Kidney (tissue), 14 donors: Measurements from ENCODE around the gene MMP14. TPM values are rescaled to one million over a fixed set of nuclear protein-coding genes. Genes with fewer than 3 reads are reported as not detected.

Source experiments
- DNase-seq, 5 donors: peaks; one replicate each; pipeline ENCODE4 v3.0.0-alpha.2; 2013 to 2020
- FAIRE-seq: peaks from 2 replicates; lab custom pipeline; 2012; peaks lifted over from hg19 to GRCh38; lab: Jason Lieb, UNC
- H3K27ac ChIP-seq, 2 donors: one replicate each; pipeline ENCODE4 v1.7.0; 2013; ENCODE audit warnings: low read depth in 2 of 2, low read length in 2 of 2, inconsistent platforms in 1 of 2
- H3K27me3 ChIP-seq: one replicate; pipeline ENCODE4 v1.7.1; 2013; ENCODE audit warnings: low read length, inconsistent platforms; ENCODE audit not compliant: control insufficient read depth, insufficient read depth
- H3K36me3 ChIP-seq, 3 donors: one replicate each; pipeline versions ENCODE4 v1.7.0 to v1.7.1; 2013; ENCODE audit warnings: low read length in 3 of 3, control low read depth in 1 of 3, inconsistent platforms in 1 of 3; ENCODE audit not compliant: insufficient read depth in 3 of 3, control insufficient read depth in 2 of 3
- H3K4me1 ChIP-seq, 3 donors: one replicate each; pipeline versions ENCODE4 v1.7.0 to v1.7.1; 2013; ENCODE audit warnings: low read length in 3 of 3, inconsistent platforms in 1 of 3, low read depth in 1 of 3; ENCODE audit not compliant: control insufficient read depth in 2 of 3, insufficient read depth in 2 of 3
- H3K4me3 ChIP-seq, 3 donors: one replicate each; pipeline versions ENCODE4 v1.7.0 to v1.8.1; 2013; ENCODE audit warnings: low read length in 3 of 3, control low read depth in 1 of 3, inconsistent platforms in 1 of 3
- H3K9ac ChIP-seq, 3 donors: one replicate each; pipeline versions ENCODE4 v1.7.0 to v1.7.1; 2013; ENCODE audit warnings: low read length in 3 of 3, control low read depth in 1 of 3, inconsistent platforms in 1 of 3
- H3K9me3 ChIP-seq, 3 donors: one replicate each; pipeline versions ENCODE4 v1.7.0 to v1.7.1; 2013; ENCODE audit warnings: low read length in 3 of 3, control low read depth in 1 of 3, inconsistent platforms in 1 of 3; ENCODE audit not compliant: control insufficient read depth in 2 of 3, insufficient read depth in 1 of 3
- intact Hi-C: fragments of 100-400 bp; cut with DNase I; formaldehyde crosslinking; loops from one replicate; pipeline ENCODE4 v1.11.1; 2022
- polyA plus RNA-seq: library from polyadenylated mRNA; stranded (reverse); fragments of 350-450 nt; fragmentation: Illumina TruSeq; extraction: RNeasy Lipid Tissue Mini Kit (QIAGEN cat#74804); gene quantifications from one replicate; pipeline ENCODE4 v1.2.3, GENCODE V29; 2014; ENCODE audit warnings: low read depth, low replicate concordance; ENCODE audit not compliant: insufficient read depth
- total RNA-seq: library from RNA; stranded (reverse); fragmentation: NEBNext Ultra II Directional; extraction: Animal tissue kit (Norgen Biotek cat#: 25700); gene quantifications from one replicate; pipeline ENCODE4 v1.2.1, GENCODE V29; 2021
- TF ChIP-seq, protein P1 (sequence below): IDR thresholded peaks from 3 replicates; pipeline ENCODE4 v1.5.1; 2012; ENCODE audit warnings: mild to moderate bottlenecking, moderate library complexity, borderline replicate concordance; ENCODE audit not compliant: insufficient read depth; ENCODE audit errors: extremely low read depth
- donor health status: control.
- donor health status: control.
- donor health status: control.
- donor health status: control.
- donor health status: control.
- donor health status: DM: yes; HTN: yes; CAD: no.
- donor health status: Normal renal cell carcinoma (clear cell type).

MMP14 gene
- total and polyA plus RNA-seq, 2 donors from 2014 or later = 30.1 to 108 TPM

DNA sequence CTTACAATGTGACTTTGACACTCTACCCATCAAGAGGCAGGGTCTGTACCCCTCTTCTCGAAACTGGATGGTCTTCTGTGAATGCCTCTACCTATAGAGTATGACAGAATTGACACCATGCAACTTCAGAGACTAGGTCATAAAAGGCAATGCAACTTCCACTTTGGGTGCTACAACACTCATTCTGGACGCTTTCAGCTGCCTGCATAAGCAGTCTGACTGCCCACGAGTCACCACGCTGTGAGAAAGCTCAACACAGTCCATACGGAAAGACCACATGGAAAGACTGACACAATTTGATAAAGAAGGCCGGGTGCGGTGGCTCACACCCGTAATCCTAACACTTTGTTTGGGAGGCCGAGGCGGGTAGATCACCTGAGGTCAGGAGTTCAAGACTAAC lies 36.0 kb upstream of the MMP14 start:
- Histone ChIP-seq H3K9me3 (no peaks in the 10 kb centered on the region), H3K27ac (peak overlapping the region in 1 of 2 donors; percentile 48), H3K4me3 (no peak overlapping the region), H3K9ac (no peak overlapping the region), H3K27me3 (no peaks in the 10 kb centered on the region), H3K36me3 (no peaks in the 10 kb centered on the region), H3K4me1 (peaks cover 0 to 25% (median 21%) of the 10 kb centered on the region in 3 donors)
- intact Hi-C loops = no loop called here
- FAIRE-seq = no peak
- DNase-seq = no peak
- TF ChIP-seq, protein P1, sequence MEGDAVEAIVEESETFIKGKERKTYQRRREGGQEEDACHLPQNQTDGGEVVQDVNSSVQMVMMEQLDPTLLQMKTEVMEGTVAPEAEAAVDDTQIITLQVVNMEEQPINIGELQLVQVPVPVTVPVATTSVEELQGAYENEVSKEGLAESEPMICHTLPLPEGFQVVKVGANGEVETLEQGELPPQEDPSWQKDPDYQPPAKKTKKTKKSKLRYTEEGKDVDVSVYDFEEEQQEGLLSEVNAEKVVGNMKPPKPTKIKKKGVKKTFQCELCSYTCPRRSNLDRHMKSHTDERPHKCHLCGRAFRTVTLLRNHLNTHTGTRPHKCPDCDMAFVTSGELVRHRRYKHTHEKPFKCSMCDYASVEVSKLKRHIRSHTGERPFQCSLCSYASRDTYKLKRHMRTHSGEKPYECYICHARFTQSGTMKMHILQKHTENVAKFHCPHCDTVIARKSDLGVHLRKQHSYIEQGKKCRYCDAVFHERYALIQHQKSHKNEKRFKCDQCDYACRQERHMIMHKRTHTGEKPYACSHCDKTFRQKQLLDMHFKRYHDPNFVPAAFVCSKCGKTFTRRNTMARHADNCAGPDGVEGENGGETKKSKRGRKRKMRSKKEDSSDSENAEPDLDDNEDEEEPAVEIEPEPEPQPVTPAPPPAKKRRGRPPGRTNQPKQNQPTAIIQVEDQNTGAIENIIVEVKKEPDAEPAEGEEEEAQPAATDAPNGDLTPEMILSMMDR = no peak

DNA sequence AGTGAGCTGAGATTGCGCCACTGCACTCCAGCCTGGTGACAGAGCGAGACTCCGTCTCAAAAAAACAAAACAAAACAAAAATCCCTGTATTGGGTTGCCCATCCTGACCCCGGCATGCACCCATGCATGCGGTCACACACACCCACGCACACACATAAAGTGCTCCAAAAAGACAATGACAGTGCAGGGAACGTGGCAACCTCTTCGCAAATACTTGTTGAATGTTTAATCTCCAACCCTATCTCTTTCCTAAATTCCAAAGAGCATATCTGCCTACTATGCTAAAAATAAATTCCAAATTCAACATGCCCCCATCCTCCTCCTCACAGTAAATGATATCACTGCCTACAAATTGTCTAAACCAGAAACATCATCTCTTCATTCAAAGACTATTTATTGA lies 34.7 kb upstream of the MMP14 start:
- no peak overlapping the region for H3K4me3 ChIP-seq
- intact Hi-C loops = no loop called here
- no peak overlapping the region for H3K9ac ChIP-seq
- no peak overlapping the region for H3K27ac ChIP-seq
- FAIRE-seq (no peak), DNase-seq (peak in 2 of 5 donors; percentile 48 to 61)
- no peaks in the 10 kb centered on the region for H3K36me3 ChIP-seq
- no peaks in the 10 kb centered on the region for H3K9me3 ChIP-seq
- no peaks in the 10 kb centered on the region for H3K27me3 ChIP-seq
- TF ChIP-seq, protein P1 = no peak
- H3K4me1 ChIP-seq = peaks cover 0 to 20% (median 15%) of the 10 kb centered on the region in 3 donors

DNA sequence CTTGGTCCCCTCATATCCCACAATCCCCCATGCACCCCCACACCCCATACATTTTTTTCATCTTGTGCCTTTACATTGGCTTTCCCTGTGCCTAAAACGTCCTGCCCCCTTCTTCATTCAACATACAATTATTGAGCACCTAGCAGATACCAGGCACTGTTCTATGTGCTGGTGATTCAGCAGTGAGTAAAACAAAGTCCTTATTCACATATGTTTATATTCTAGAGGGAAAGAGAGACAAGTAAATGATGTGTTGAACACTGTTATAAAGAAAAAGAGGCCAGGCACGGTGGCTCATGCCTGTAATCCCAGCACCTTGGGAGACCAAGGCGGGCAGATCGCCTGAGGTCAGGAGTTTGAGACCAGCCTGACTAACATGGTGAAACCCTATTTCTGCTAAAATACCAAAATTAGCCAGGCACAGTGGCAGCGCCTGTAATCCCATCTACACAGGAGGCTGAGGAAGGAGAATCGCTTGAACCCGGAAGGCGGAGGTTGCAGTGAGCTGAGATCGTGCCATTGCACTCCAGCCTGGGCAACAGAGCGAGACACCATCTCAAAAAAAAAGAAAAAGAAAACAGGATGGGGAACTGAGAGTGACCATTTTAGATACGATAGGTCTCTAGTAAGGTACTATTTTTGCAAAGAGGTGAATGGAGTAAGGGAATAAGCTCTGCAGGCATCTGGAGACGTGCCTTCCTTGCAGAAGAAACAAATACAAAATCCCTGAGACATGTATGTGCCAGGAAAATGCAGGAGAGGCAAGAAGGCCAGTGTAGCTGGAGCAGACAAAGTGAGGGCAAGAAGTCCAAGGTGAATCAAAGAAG lies 33.3 kb upstream of the MMP14 start:
- Histone ChIP-seq H3K27ac (no peak overlapping the region), H3K9ac (no peak overlapping the region), H3K4me1 (peaks cover 0 to 13% (median 12%) of the 10 kb centered on the region in 3 donors), H3K4me3 (no peak overlapping the region), H3K36me3 (no peaks in the 10 kb centered on the region), H3K27me3 (no peaks in the 10 kb centered on the region), H3K9me3 (no peaks in the 10 kb centered on the region)
- FAIRE-seq (no peak), DNase-seq (no peak)
- TF ChIP-seq, protein P1 = no peak
- intact Hi-C loops = no loop called here
